C4-2B (cell line): Measurements from ENCODE around the gene LMF1.

Experiments used
- CTCF ChIP-seq: fragments of 450-650 bp; conservative IDR thresholded peaks from 2 replicates; pipeline ENCODE4 v1.5.1; 2017; ENCODE audit warnings: mild to moderate bottlenecking
- ZFX ChIP-seq: fragments of 450-650 bp; IDR thresholded peaks from 2 replicates; pipeline ENCODE4 v1.6.1; 2017

GRCh38 chr16:914440-914839, 56.3 kb downstream of the LMF1 start:
- no peak for TF ChIP-seq CTCF
- TF ChIP-seq ZFX = no peak
